HL-60 (cell line): ENCODE results near the gene LAMTOR3.
A peak's percentile ranks its signal among the peaks of the same experiment; 100 is the strongest.

Source experiments
- DNase-seq, 2 experiments: peaks; one replicate each; pipeline ENCODE4 v3.0.0-alpha.2; 2010 to 2020; ENCODE audit warnings: low read depth in 1 of 2, low spot score in 1 of 2
- H3K27ac ChIP-seq: fragments of 250-450 bp; sonication (Bioruptor Pico); replicated peaks from 2 replicates; pipeline ENCODE4 v1.5.1; 2020; ENCODE audit warnings: mild to moderate bottlenecking, moderate library complexity
- H3K27me3 ChIP-seq: fragments of 250-450 bp; sonication (Bioruptor Pico); 2 replicates; pipeline ENCODE4 v1.5.1; 2021; ENCODE audit warnings: mild to moderate bottlenecking, moderate library complexity; ENCODE audit not compliant: insufficient read depth, poor library complexity, severe bottlenecking
- H3K4me3 ChIP-seq: replicated peaks from 2 replicates; pipeline ENCODE4 v1.5.1; 2011; ENCODE audit warnings: mild to moderate bottlenecking, control low read depth, low read length; ENCODE audit not compliant: insufficient read depth
- CTCF ChIP-seq: IDR thresholded peaks from one replicate; pipeline ENCODE4 v1.5.1; 2011; ENCODE audit warnings: low read length, control low read depth, inconsistent platforms; ENCODE audit not compliant: insufficient read depth
- GABPA ChIP-seq: IDR thresholded peaks from 2 replicates; pipeline ENCODE4 v1.6.1; 2012; ENCODE audit warnings: low read depth
- POLR2AphosphoS5 ChIP-seq: IDR thresholded peaks from 2 replicates; pipeline ENCODE4 v1.6.1; 2012; ENCODE audit warnings: low read depth
- REST ChIP-seq: IDR thresholded peaks from 2 replicates; pipeline ENCODE4 v1.6.1; 2012; ENCODE audit warnings: low read depth; ENCODE audit not compliant: insufficient replicate concordance
- SPI1 ChIP-seq: IDR thresholded peaks from 2 replicates; pipeline ENCODE4 v1.6.1; 2012; ENCODE audit warnings: low read depth, mild to moderate bottlenecking, borderline replicate concordance

LAMTOR3 gene

GRCh38 chr4:99857307-99857706, 36.9 kb downstream of the LAMTOR3 start:
- DNase-seq, result peak; percentile 8 to 44
- H3K27ac ChIP-seq, result peak overlapping the region; percentile 88
- peak; percentile 24; the same call in 1 of the 2 replicates for TF ChIP-seq SPI1
- TF ChIP-seq CTCF, result no peak
- no peaks in the 10 kb centered on the region for H3K27me3 ChIP-seq
- no peak overlapping the region for H3K4me3 ChIP-seq

DNA sequence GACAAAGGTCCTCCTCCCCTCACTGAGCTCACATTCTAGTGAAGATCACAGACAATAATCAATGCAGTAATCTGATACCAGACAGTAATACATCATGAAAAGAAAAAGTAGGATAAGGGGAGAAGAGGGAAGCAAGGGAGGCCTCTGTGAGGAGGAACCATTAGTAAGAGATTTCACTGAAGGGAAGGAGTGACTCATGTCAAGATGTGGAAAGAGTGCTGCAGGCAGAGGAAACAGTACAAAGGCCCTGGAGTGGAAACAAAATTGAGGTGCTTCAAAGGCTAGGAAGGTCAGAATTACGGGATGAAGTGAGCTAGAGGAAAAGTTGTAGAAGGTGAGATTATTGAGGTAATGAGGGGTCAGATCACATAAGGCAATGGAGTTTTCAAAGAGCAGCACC, 38.1 kb downstream of the LAMTOR3 start:
- Histone ChIP-seq H3K27ac (peak overlapping the region; percentile 88), H3K4me3 (0 out of 2 replicates have a peak overlapping the region, but pooled peaks have one; percentile 7), H3K27me3 (no peaks in the 10 kb centered on the region)
- TF ChIP-seq GABPA, result no peak
- peak; percentile 80 for TF ChIP-seq POLR2AphosphoS5
- TF ChIP-seq SPI1, result peak; percentile 37; the same call in 1 of the 2 replicates
- TF ChIP-seq CTCF, result no peak
- no peak for TF ChIP-seq REST
- peak; percentile 83 to 85 for DNase-seq

- no peak for TF ChIP-seq CTCF
- TF ChIP-seq SPI1, result peak; percentile 28; the same call in 1 of the 2 replicates
- H3K27ac ChIP-seq, result peak overlapping the region; percentile 88
- H3K27me3 ChIP-seq, result no peaks in the 10 kb centered on the region
- no peak overlapping the region for H3K4me3 ChIP-seq
- DNase-seq, result peak; percentile 35 to 82
These were observed 38.5 kb downstream of the LAMTOR3 start for GRCh38 chr4:99855678-99856077.

DNA sequence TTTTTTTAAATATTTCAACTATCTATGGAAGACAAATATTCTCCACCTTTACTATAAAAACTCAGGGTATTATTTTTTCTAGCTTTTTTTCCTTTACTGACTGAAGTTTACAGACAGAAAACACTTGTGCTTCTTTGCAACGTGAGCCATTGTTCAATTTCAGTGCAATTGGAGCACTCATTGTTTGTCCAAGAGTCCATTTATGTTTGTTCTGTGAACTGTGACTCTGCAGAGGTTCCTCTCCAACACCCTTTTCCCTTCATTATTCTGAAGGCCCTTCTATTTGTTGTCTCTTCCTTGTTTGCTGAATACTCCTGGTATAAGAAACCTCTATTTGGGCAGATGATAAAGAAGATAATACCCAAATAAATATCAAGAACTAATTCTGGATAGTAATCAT, 40.2 kb downstream of the LAMTOR3 start:
- H3K27ac ChIP-seq, result peak overlapping the region; percentile 88
- no peak overlapping the region for H3K4me3 ChIP-seq
- no peak for DNase-seq
- TF ChIP-seq CTCF (no peak), POLR2AphosphoS5 (no peak), REST (no peak)
- H3K27me3 ChIP-seq, result no peaks in the 10 kb centered on the region
